ENCODE data around the gene CSNK1G3.

- TF ChIP-seq CTCF (optimal IDR thresholded peaks at IDR 0.05 in 1 of 3, IDR thresholded peaks at IDR 0.05 in 1 of 3, conservative IDR thresholded peaks at IDR 0.05 in 1 of 3; ENCODE audit: extremely low read depth in 1 of 3, insufficient read depth in 2 of 3, low read length in 3 of 3): no peak
- TF ChIP-seq EZH2 (IDR thresholded peaks at IDR 0.05; ENCODE audit: low read length): no peak
Observed at GRCh38 chr5:123471385-123471784, 40.6 kb upstream of the CSNK1G3 start.

Measured in keratinocyte (primary cell).